WTC11 (cell line): ENCODE measurements around the gene RPL12. TPM values are rescaled to one million over a fixed set of nuclear protein-coding genes. Genes with fewer than 3 reads are reported as not detected.

Experiments used
- ATAC-seq: fragments of 200-7000 bp; cut with Tn5 transposase; 2 replicates; pipeline ENCODE4 v1.10.0; 2021; ENCODE audit warnings: mild to moderate bottlenecking, moderate library complexity
- CTCF ChIA-PET: fragments of 300-600 bp; sonication (Branson Sonifier 250); formaldehyde crosslinking; loops from one replicate; lab custom pipeline; 2021; ENCODE audit warnings: antibody characterized with exemption; lab: Charles Lee
- POLR2A ChIA-PET: fragments of 350-600 bp; sonication (Branson Sonifier 250); formaldehyde crosslinking; loops from one replicate; lab custom pipeline; 2021; ENCODE audit warnings: antibody characterized with exemption; lab: Charles Lee
- DNase-seq: peaks from one replicate; pipeline ENCODE4 v3.0.0; 2021; ENCODE audit warnings: low spot score
- H3K27ac Mint-ChIP-seq: 2 replicates; pipeline ENCODE4 v1.8.0; 2021; ENCODE audit warnings: mixed read lengths
- H3K27me3 Mint-ChIP-seq: 2 replicates; pipeline ENCODE4 v1.8.0; 2021; ENCODE audit warnings: low read depth, mild to moderate bottlenecking, moderate library complexity, mixed read lengths
- H3K36me3 Mint-ChIP-seq: 2 replicates; pipeline ENCODE4 v1.8.0; 2021; ENCODE audit warnings: mixed read lengths
- H3K4me1 Mint-ChIP-seq: 2 replicates; pipeline ENCODE4 v1.8.0; 2022; ENCODE audit warnings: mixed read lengths
- H3K4me3 Mint-ChIP-seq: 2 replicates; pipeline ENCODE4 v1.8.0; 2021; ENCODE audit warnings: mild to moderate bottlenecking, moderate library complexity, mixed read lengths
- H3K9me3 Mint-ChIP-seq: 2 replicates; pipeline ENCODE4 v1.8.0; 2021; ENCODE audit warnings: mixed read lengths
- CREB1 ChIP-seq: sonication (generic); formaldehyde crosslinking; IDR thresholded peaks from 2 replicates; pipeline ENCODE4 v1.8.0; 2023; ENCODE audit warnings: mild to moderate bottlenecking, missing genetic modification reagents
- CTCF ChIP-seq: fragments of 200-600 bp; IDR thresholded peaks from 2 replicates; pipeline ENCODE4 v1.8.0; 2022; ENCODE audit warnings: antibody characterized with exemption
- EMX1 ChIP-seq: fragments of 250-450 bp; sonication (Bioruptor Pico); IDR thresholded peaks from 2 replicates; pipeline ENCODE4 v1.8.0; 2021; ENCODE audit warnings: mild to moderate bottlenecking
- FOXK1 ChIP-seq: sonication (generic); formaldehyde crosslinking; IDR thresholded peaks from 2 replicates; pipeline ENCODE4 v1.8.0; 2022; ENCODE audit warnings: mild to moderate bottlenecking, moderate library complexity, missing genetic modification reagents
- IRF2 ChIP-seq: sonication (generic); formaldehyde crosslinking; IDR thresholded peaks from 2 replicates; pipeline ENCODE4 v1.8.0; 2022; ENCODE audit warnings: low read depth, missing genetic modification reagents, borderline replicate concordance
- NFYB ChIP-seq: sonication (generic); formaldehyde crosslinking; conservative IDR thresholded peaks from 2 replicates; pipeline ENCODE4 v1.8.0; 2022; ENCODE audit warnings: low read depth, missing genetic modification reagents
- RELA ChIP-seq: sonication (generic); formaldehyde crosslinking; IDR thresholded peaks from 2 replicates; pipeline ENCODE4 v1.8.1; 2022; ENCODE audit warnings: missing genetic modification reagents, mild to moderate bottlenecking, borderline replicate concordance
- USF2 ChIP-seq: sonication (generic); formaldehyde crosslinking; IDR thresholded peaks from 2 replicates; pipeline ENCODE4 v1.8.1; 2023; ENCODE audit warnings: mild to moderate bottlenecking, missing genetic modification reagents, moderate library complexity
- ZMAT4 ChIP-seq: fragments of 250-450 bp; sonication (Bioruptor Pico); IDR thresholded peaks from 2 replicates; pipeline ENCODE4 v1.9.0; 2021; ENCODE audit warnings: mild to moderate bottlenecking
- ZNF138 ChIP-seq: sonication (generic); formaldehyde crosslinking; conservative IDR thresholded peaks from 2 replicates; pipeline ENCODE4 v1.8.1; 2022; ENCODE audit warnings: mild to moderate bottlenecking, moderate library complexity, missing genetic modification reagents
- ZNF317 ChIP-seq: sonication (generic); formaldehyde crosslinking; IDR thresholded peaks from 2 replicates; pipeline ENCODE4 v1.8.1; 2023; ENCODE audit warnings: low read depth, mild to moderate bottlenecking, moderate library complexity, missing genetic modification reagents, borderline replicate concordance
- ZNF532 ChIP-seq: fragments of 250-450 bp; sonication (Bioruptor Pico); IDR thresholded peaks from 2 replicates; pipeline ENCODE4 v1.9.0; 2021; ENCODE audit warnings: mild to moderate bottlenecking, borderline replicate concordance
- total RNA-seq: library from RNA; stranded (reverse); gene quantifications from 3 replicates; pipeline ENCODE4 v1.2.3, GENCODE V29; 2021

RPL12 gene
- total RNA-seq, 1 experiment from 2014 or later = 1,902 TPM

- no peak for TF ChIP-seq RELA (CRISPR knock-in tag)
- TF ChIP-seq CTCF = no peak
- TF ChIP-seq IRF2 = no peak
- TF ChIP-seq FOXK1 = no peak
- TF ChIP-seq NFYB (CRISPR knock-in tag) = no peak
- POLR2A ChIA-PET = no interaction called here
- Mint-ChIP-seq H3K9me3 (no peaks in the 10 kb centered on the region), H3K27me3 (no peaks in the 10 kb centered on the region), H3K36me3 (peaks cover 11% of the 10 kb centered on the region), H3K4me1 (peaks cover 5% of the 10 kb centered on the region), H3K4me3 (no peak overlapping the region), H3K27ac (no peak overlapping the region)
- no peak for ATAC-seq
- CTCF ChIA-PET = interaction anchor here (2.0 to 2.1 kb wide), 2 partner anchors 10 to 38 kb away, joined by 4 to 8 read pairs; no protein-coding TSS in a partner anchor
- DNase-seq = no peak
Measured at GRCh38 chr9:127493592-127494303, 42.5 kb upstream of the RPL12 start.

- Mint-ChIP-seq H3K27ac (no peak overlapping the region; the same call in 1 of the 2 replicates), H3K4me3 (no peak overlapping the region), H3K36me3 (peaks cover 13% of the 10 kb centered on the region), H3K9me3 (no peaks in the 10 kb centered on the region), H3K4me1 (peaks cover 5% of the 10 kb centered on the region), H3K27me3 (no peaks in the 10 kb centered on the region)
- ATAC-seq (no peak), DNase-seq (no peak)
- no peak for TF ChIP-seq USF2
- no peak for TF ChIP-seq ZNF532 (CRISPR knock-in tag)
- TF ChIP-seq ZMAT4 (CRISPR knock-in tag) = no peak
- no peak for TF ChIP-seq ZNF138 (CRISPR knock-in tag)
- TF ChIP-seq EMX1 (CRISPR knock-in tag) = no peak
- ChIA-PET POLR2A (interaction anchor here (0.6 kb wide), 1 partner anchor 36 kb away, joined by 3 read pairs; no protein-coding TSS in a partner anchor), CTCF (interaction anchor here (0.7 to 2.0 kb wide), 5 partner anchors 11 to 242 kb away, joined by 3 to 8 read pairs (median 3); partner anchors contain the start of gene TOR2A)
Measured at GRCh38 chr9:127492616-127493015, 41.4 kb upstream of the RPL12 start.

GRCh38 chr9:127491516-127491915 lies 40.3 kb upstream of the RPL12 start:
- Mint-ChIP-seq H3K4me1 (peaks cover 5% of the 10 kb centered on the region), H3K36me3 (peaks cover 12% of the 10 kb centered on the region), H3K9me3 (no peaks in the 10 kb centered on the region), H3K27me3 (no peaks in the 10 kb centered on the region), H3K4me3 (no peak overlapping the region), H3K27ac (no peak overlapping the region)
- POLR2A ChIA-PET = no interaction called here
- CTCF ChIA-PET = interaction anchor here (0.5 to 3.0 kb wide), 6 partner anchors 12 to 243 kb away, joined by 3 to 30 read pairs (median 10); partner anchors contain the start of gene TOR2A
- DNase-seq (no peak), ATAC-seq (no peak)
- TF ChIP-seq ZNF317 (CRISPR knock-in tag) (no peak), CREB1 (CRISPR knock-in tag) (no peak)
